Left lung (tissue), 10 donors: ENCODE measurements around the gene ZNF429. TPM values are rescaled to one million over a fixed set of nuclear protein-coding genes. Genes with fewer than 3 reads are reported as not detected.

ENCODE experiments used
- ATAC-seq: fragments of 200-7000 bp; cut with Tn5 transposase; one replicate; pipeline ENCODE4 v1.9.1; 2020; ENCODE audit warnings: moderate library complexity
- DNase-seq, 4 donors: peaks; one replicate each; pipeline ENCODE4 v3.0.0-alpha.2; 2013 to 2020
- H3K27ac ChIP-seq, 2 donors: fragments of 200-600 bp; sonication (generic) in 1 of 2; one replicate each; pipeline versions ENCODE4 v1.5.0 to v1.8.0; 2020 to 2021
- H3K27me3 ChIP-seq, 2 donors: fragments of 200-600 bp; sonication (generic) in 1 of 2; one replicate each; pipeline versions ENCODE4 v1.5.0 to v1.8.0; 2020 to 2021
- H3K36me3 ChIP-seq, 2 donors: fragments of 200-600 bp; sonication (generic) in 1 of 2; one replicate each; pipeline versions ENCODE4 v1.5.0 to v1.8.0; 2020 to 2021
- H3K4me1 ChIP-seq, 2 donors: fragments of 200-600 bp; one replicate each; pipeline ENCODE4 v1.8.0; 2021
- H3K4me3 ChIP-seq, 2 donors: fragments of 200-600 bp; sonication (generic) in 1 of 2; one replicate each; pipeline versions ENCODE4 v1.5.0 to v1.8.0; 2020 to 2021; ENCODE audit warnings: mild to moderate bottlenecking in 1 of 2
- H3K9me3 ChIP-seq, 2 donors: fragments of 200-600 bp; sonication (generic) in 1 of 2; one replicate each; pipeline versions ENCODE4 v1.5.0 to v1.8.0; 2020 to 2021
- intact Hi-C, 2 donors: fragments of 100-400 bp; cut with DNase I; formaldehyde crosslinking; loops; one replicate each; pipeline versions ENCODE4 v1.11.2 to v1.14.2; 2022
- polyA plus RNA-seq, 6 donors: library from polyadenylated mRNA; unstranded; fragments of 120-200 nt; gene quantifications; one replicate each; pipeline ENCODE4 v1.2.1, GENCODE V29; 2013; ENCODE audit not compliant: insufficient read length in 6 of 6
- total RNA-seq, 2 donors: library from RNA; stranded (reverse); fragmentation: NEBNext Ultra II Directional; extraction: Animal tissue kit (Norgen Biotek cat#: 25700); gene quantifications; one replicate each; pipeline ENCODE4 v1.2.1, GENCODE V29; 2021
- TF ChIP-seq, protein P1 (sequence below), 2 donors: fragments of 200-600 bp; sonication (generic) in 1 of 2; IDR thresholded peaks; one replicate each; pipeline versions ENCODE4 v1.5.0 to v1.8.0; 2021; ENCODE audit warnings: antibody characterized with exemption in 2 of 2
- donor health status: DM: no; HTN: yes; CAD: no.
- donor health status: DM: no; HTN: no; CAD: no.

The ZNF429 gene
- total and polyA plus RNA-seq, 8 donors, result 12.5 to 31.7 (median 26.3) TPM

DNA sequence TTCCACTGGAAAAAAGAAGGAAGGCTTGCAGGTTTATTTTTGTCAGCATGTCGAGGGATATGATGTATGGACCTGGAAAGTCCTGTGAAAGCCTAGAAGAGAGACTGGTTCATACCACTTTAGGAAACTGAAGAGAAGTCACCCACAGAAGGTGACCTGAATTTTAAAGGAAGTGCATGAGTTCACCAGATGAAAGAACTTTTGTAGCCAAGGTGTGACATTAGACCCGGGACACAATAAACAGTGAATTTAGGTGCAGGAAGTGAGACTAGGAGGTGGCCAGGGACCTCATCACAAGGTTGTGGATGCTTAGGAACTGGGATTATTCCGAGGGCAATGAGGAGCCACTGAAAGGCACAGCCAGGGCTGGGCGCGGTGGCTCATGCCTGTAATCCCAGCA is 79.1 kb downstream of the ZNF429 start:
- TF ChIP-seq, protein P1, sequence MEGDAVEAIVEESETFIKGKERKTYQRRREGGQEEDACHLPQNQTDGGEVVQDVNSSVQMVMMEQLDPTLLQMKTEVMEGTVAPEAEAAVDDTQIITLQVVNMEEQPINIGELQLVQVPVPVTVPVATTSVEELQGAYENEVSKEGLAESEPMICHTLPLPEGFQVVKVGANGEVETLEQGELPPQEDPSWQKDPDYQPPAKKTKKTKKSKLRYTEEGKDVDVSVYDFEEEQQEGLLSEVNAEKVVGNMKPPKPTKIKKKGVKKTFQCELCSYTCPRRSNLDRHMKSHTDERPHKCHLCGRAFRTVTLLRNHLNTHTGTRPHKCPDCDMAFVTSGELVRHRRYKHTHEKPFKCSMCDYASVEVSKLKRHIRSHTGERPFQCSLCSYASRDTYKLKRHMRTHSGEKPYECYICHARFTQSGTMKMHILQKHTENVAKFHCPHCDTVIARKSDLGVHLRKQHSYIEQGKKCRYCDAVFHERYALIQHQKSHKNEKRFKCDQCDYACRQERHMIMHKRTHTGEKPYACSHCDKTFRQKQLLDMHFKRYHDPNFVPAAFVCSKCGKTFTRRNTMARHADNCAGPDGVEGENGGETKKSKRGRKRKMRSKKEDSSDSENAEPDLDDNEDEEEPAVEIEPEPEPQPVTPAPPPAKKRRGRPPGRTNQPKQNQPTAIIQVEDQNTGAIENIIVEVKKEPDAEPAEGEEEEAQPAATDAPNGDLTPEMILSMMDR (IDR thresholded peaks at IDR 0.05), result no peak
- Histone ChIP-seq H3K27ac (peak overlapping the region in 1 of 2 donors; percentile 8), H3K36me3 (no peaks in the 10 kb centered on the region), H3K4me1 (peaks cover 0 to 13% of the 10 kb centered on the region in 2 donors), H3K4me3 (no peak overlapping the region), H3K27me3 (peaks cover 0 to 26% of the 10 kb centered on the region in 2 donors), H3K9me3 (peaks cover 0 to 5% of the 10 kb centered on the region in 2 donors)
- ATAC-seq (no peak), DNase-seq (no peak)
- intact Hi-C loops, result no loop called here

DNA sequence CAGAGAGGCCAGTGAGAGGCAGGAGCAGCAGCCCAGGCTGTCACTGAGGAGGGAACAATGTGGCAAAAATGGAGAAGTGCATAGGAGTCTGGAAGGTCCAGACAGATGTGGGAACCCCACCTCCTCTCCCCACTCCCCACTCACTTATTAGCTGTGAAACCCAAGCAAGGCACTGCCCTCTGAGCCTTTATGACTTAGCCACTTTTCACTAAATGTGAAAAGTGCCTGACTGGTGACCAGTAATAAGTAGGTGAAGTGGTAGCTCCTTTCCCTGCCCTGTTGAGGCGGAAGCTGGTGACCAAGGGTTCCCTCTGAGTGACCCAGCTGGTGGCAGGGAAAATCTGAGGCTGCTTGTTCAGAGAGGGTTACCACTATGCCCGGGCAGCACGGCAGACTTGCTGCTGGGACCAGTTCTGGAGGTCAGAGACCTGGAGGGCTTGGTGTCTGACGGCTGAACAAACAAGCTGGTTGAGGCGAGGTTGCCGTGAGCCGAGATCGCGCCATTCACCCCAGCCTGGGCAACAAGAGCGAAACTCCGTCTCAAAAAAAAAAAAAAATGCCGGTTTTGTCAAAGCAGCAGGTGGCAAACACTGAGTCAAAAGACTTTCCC is 80.0 kb downstream of the ZNF429 start:
- peak overlapping the region in 1 of 2 donors; percentile 59 for H3K4me3 ChIP-seq
- H3K27me3 ChIP-seq, result peaks cover 0 to 26% of the 10 kb centered on the region in 2 donors
- H3K4me1 ChIP-seq, result peaks cover 0 to 13% of the 10 kb centered on the region in 2 donors
- peak overlapping the region in 1 of 2 donors; percentile 76 for H3K27ac ChIP-seq
- TF ChIP-seq, protein P1 (IDR thresholded peaks at IDR 0.05), result no peak
- intact Hi-C loops, result no loop called here
- H3K36me3 ChIP-seq, result no peaks in the 10 kb centered on the region
- ATAC-seq, result peak; percentile 28
- DNase-seq, result no peak
- H3K9me3 ChIP-seq, result peaks cover 0 to 5% of the 10 kb centered on the region in 2 donors

- TF ChIP-seq, protein P1 (IDR thresholded peaks at IDR 0.05), result no peak
- Histone ChIP-seq H3K27me3 (peaks cover 0 to 26% of the 10 kb centered on the region in 2 donors), H3K4me1 (peaks cover 0 to 13% of the 10 kb centered on the region in 2 donors), H3K36me3 (no peaks in the 10 kb centered on the region), H3K27ac (peak overlapping the region in 1 of 2 donors; percentile 76), H3K9me3 (no peaks in the 10 kb centered on the region), H3K4me3 (peak overlapping the region; percentile 51 to 59)
- ATAC-seq, result peak; percentile 70
- peak in 3 of 4 donors; percentile 22 to 91 (median 44) for DNase-seq
- intact Hi-C loops, result no loop called here
These were observed 81.1 kb downstream of the ZNF429 start for GRCh38 chr19:21586311-21587116.

GRCh38 chr19:21587117-21587461 is 81.7 kb downstream of the ZNF429 start:
- H3K27me3 ChIP-seq, result peaks cover 0 to 26% of the 10 kb centered on the region in 2 donors
- peak overlapping the region in 1 of 2 donors; percentile 76 for H3K27ac ChIP-seq
- intact Hi-C loops, result no loop called here
- H3K36me3 ChIP-seq, result no peaks in the 10 kb centered on the region
- TF ChIP-seq, protein P1 (IDR thresholded peaks at IDR 0.05), result no peak
- H3K9me3 ChIP-seq, result no peaks in the 10 kb centered on the region
- H3K4me1 ChIP-seq, result peaks cover 0 to 13% of the 10 kb centered on the region in 2 donors
- DNase-seq (peak in 1 of 4 donors; percentile 67), ATAC-seq (peak; percentile 52)
- H3K4me3 ChIP-seq, result peak overlapping the region; percentile 51 to 59

- Histone ChIP-seq H3K4me1 (peaks cover 0 to 13% of the 10 kb centered on the region in 2 donors), H3K4me3 (no peak overlapping the region), H3K27ac (no peak overlapping the region), H3K36me3 (no peaks in the 10 kb centered on the region), H3K9me3 (no peaks in the 10 kb centered on the region), H3K27me3 (peaks cover 0 to 26% of the 10 kb centered on the region in 2 donors)
- TF ChIP-seq, protein P1 (IDR thresholded peaks at IDR 0.05), result no peak
- DNase-seq, result no peak
- intact Hi-C loops, result no loop called here
- ATAC-seq, result no peak
These were observed 82.1 kb downstream of the ZNF429 start for GRCh38 chr19:21587549-21587948.
